ENCODE measurements around the gene ZKSCAN3.
"Not testable (repeated sequence)": the region's sequence is repeated elsewhere in the genome, so short reads cannot be mapped to it uniquely, and the experiment has no call there.

The ZKSCAN3 gene

GRCh38 chr6:28377879-28378278 lies 28.1 kb downstream of the ZKSCAN3 start:
- DNase-seq: no peak

GRCh38 chr6:28378644-28379043 lies 28.9 kb downstream of the ZKSCAN3 start:
- DNase-seq: no peak

GRCh38 chr6:28380381-28380780 lies 30.6 kb downstream of the ZKSCAN3 start:
- DNase-seq: no peak

- peak; percentile 17 to 79 for DNase-seq
These were observed 33.7 kb downstream of the ZKSCAN3 start for GRCh38 chr6:28383235-28384142.

- DNase-seq: no peak
These were observed 34.4 kb downstream of the ZKSCAN3 start for GRCh38 chr6:28384143-28384533.

- no peak for DNase-seq
These were observed 40.9 kb downstream of the ZKSCAN3 start for GRCh38 chr6:28390688-28391087.

GRCh38 chr6:28393912-28394662 lies 44.3 kb downstream of the ZKSCAN3 start:
- DNase-seq: no peak

- no peak for DNase-seq
These were observed 46.2 kb downstream of the ZKSCAN3 start for GRCh38 chr6:28395918-28396317.

GRCh38 chr6:28399350-28400121 lies 49.8 kb downstream of the ZKSCAN3 start, which contains the start of gene ZSCAN12:
Gene ZSCAN12, minus strand, starts transcription at chr6:28399747. Its CDS starts 1,342 bp downstream, at chr6:28398405.
- DNase-seq: peak; percentile 85 to 88

GRCh38 chr6:28400122-28400451 lies 50.3 kb downstream of the ZKSCAN3 start:
- no peak for DNase-seq

GRCh38 chr6:28401172-28401571 lies 51.4 kb downstream of the ZKSCAN3 start:
- no peak for DNase-seq

- no peak for DNase-seq
These were observed 52.5 kb downstream of the ZKSCAN3 start for GRCh38 chr6:28402197-28402596.

GRCh38 chr6:28403923-28404322 lies 54.2 kb downstream of the ZKSCAN3 start:
- not testable (repeated sequence) for DNase-seq

- no peak for DNase-seq
These were observed 57.7 kb downstream of the ZKSCAN3 start for GRCh38 chr6:28407401-28407800.

GRCh38 chr6:28408076-28408802 lies 58.5 kb downstream of the ZKSCAN3 start:
- no peak for DNase-seq

GRCh38 chr6:28410767-28411166 lies 61.0 kb downstream of the ZKSCAN3 start:
- DNase-seq: no peak

GRCh38 chr6:28413681-28414080 lies 63.9 kb downstream of the ZKSCAN3 start:
- no peak for DNase-seq
